Measurements from ENCODE around the gene NBDY.
"Not testable (repeated sequence)": the region's sequence is repeated elsewhere in the genome, so short reads cannot be mapped to it uniquely, and the experiment has no call there.

The NBDY gene

DNA sequence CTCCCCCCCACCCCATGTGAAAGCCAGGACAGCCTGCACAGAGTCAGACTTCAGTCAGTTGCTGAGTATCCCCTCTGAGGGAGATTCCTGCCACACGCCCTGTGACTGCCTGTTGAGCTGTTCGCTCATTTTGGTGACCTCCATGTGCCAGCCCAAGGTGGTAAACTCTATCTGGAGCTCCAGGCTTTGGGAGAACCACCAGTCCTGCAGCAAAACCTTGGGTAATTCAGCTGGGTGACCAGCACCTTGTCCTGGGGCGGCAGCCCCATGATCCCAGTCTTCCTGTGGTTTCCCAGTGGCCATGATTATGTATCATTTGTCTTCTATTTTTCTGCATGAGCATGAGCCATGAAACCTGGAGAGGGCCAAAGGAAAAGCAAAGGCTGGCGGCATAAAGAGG is 73.4 kb downstream of the NBDY start:
- Histone ChIP-seq H3K27ac (ENCODE audit: low read depth in 2 of 2, low read length in 2 of 2) (no peak overlapping the region), H3K9me3 (ENCODE audit: control insufficient read depth in 2 of 2, low read length in 2 of 2) (no peaks in the 10 kb centered on the region), H3K27me3 (ENCODE audit: control insufficient read depth in 2 of 2, insufficient read depth in 2 of 2, low read length in 2 of 2) (no peaks in the 10 kb centered on the region), H3K4me1 (ENCODE audit: control insufficient read depth in 2 of 2, insufficient read depth in 2 of 2, low read length in 2 of 2) (peaks cover 0 to 2% of the 10 kb centered on the region in 2 donors), H3K36me3 (ENCODE audit: control insufficient read depth in 2 of 2, insufficient read depth in 2 of 2, low read length in 2 of 2) (no peaks in the 10 kb centered on the region), H3K4me3 (ENCODE audit: low read length in 2 of 2) (peak overlapping the region; percentile 48 to 74), H3K9ac (ENCODE audit: low read depth in 1 of 2, low read length in 2 of 2) (no peak overlapping the region)

DNA sequence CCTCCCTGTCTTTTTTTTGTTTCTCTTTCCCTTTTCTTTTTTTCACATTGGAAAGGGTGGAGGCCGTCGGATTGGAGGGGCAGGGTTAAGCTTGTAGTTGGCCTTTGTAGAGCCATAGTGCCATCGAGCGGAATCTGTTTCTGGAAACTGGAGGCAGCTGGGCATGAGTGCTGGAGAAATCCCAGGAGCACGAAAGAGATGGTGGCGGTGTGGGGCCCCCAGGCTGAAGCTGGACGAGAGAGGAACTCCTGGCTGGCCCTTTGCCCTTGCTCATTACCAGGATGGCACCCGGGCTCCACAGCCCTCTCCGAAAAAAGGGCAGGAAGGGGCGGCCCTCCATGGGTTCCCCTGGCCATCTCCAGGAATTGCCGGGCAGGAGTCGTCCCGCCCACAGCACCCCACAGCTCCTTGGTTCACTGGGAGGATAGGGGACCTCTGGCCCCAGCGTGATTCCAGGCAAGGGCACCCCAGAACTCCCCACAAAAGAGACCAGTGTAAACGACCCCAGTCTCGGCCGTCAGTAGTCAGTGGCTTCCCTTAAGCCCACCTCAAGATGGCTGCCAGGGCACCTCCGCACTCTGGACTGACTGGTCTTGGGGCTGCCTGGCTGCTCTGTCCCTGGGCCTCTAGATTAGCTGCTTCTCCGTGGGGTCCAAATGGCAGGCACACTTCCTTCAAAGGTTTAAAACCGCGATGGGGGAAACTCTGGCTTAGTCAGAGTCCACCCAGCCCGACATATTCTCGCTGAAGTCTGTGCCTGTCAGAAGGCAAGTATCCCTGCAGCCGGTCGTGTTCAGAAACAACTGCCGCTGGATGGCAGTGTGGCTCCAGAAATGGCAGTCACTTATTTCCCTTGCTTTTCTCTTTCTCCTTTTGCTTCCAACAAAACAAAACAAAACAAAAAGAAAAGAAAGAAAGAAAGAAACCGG is 74.1 kb downstream of the NBDY start:
- H3K9ac ChIP-seq (ENCODE audit: low read depth in 1 of 2, low read length in 2 of 2): peak overlapping the region; percentile 9 to 47
- H3K4me1 ChIP-seq (ENCODE audit: control insufficient read depth in 2 of 2, insufficient read depth in 2 of 2, low read length in 2 of 2): peaks cover 0 to 2% of the 10 kb centered on the region in 2 donors
- H3K9me3 ChIP-seq (ENCODE audit: control insufficient read depth in 2 of 2, low read length in 2 of 2): no peaks in the 10 kb centered on the region
- H3K36me3 ChIP-seq (ENCODE audit: control insufficient read depth in 2 of 2, insufficient read depth in 2 of 2, low read length in 2 of 2): no peaks in the 10 kb centered on the region
- peak overlapping the region; percentile 48 to 74 for H3K4me3 ChIP-seq (ENCODE audit: low read length in 2 of 2)
- H3K27ac ChIP-seq (ENCODE audit: low read depth in 2 of 2, low read length in 2 of 2): peak overlapping the region; percentile 15 to 61
- no peaks in the 10 kb centered on the region for H3K27me3 ChIP-seq (ENCODE audit: control insufficient read depth in 2 of 2, insufficient read depth in 2 of 2, low read length in 2 of 2)

DNA sequence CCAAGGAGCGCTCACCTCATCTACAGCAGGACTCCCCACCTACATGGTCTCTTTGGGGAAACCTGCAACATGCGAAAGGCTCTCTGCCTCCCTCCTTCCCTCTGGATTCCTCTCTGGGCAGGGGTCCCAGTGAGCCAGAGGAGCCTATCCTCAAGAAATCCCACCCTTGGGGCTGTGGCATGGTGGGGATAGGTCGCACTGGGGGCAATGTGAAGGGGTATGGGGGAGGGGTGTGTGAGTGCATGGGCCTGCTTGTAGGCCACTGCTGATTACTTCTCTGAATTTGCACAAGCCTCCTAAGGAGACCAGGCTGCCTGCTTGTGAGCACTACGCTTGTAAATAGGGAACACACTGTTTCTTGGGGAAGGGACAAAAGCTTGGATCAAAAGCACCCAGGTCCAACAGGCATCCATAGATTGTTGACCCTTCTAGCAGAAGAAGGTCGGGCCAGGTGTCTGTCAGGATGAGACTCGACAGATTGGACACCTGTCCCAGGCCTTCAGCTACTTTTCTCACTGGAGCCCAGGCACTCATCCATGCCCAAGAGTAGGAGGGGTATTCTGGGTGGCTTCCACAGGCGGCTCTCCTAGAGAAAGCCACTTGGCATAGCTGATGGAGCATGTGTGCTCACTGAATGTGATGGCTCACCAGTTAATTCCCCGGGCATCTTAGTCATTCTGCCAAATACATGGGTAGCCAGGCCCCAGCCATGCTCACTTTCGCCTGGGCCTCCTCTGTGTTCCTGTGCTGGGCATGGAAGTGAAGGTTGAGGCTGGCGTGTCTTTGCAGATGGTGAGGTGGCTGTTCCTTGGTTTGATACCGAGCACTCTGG is 75.0 kb downstream of the NBDY start:
- Histone ChIP-seq H3K9me3 (ENCODE audit: control insufficient read depth in 2 of 2, low read length in 2 of 2) (no peaks in the 10 kb centered on the region), H3K4me1 (ENCODE audit: control insufficient read depth in 2 of 2, insufficient read depth in 2 of 2, low read length in 2 of 2) (peaks cover 0 to 2% of the 10 kb centered on the region in 2 donors), H3K27me3 (ENCODE audit: control insufficient read depth in 2 of 2, insufficient read depth in 2 of 2, low read length in 2 of 2) (no peaks in the 10 kb centered on the region), H3K9ac (ENCODE audit: low read depth in 1 of 2, low read length in 2 of 2) (no peak overlapping the region), H3K36me3 (ENCODE audit: control insufficient read depth in 2 of 2, insufficient read depth in 2 of 2, low read length in 2 of 2) (no peaks in the 10 kb centered on the region), H3K4me3 (ENCODE audit: low read length in 2 of 2) (peak overlapping the region in 1 of 2 donors; percentile 74), H3K27ac (ENCODE audit: low read depth in 2 of 2, low read length in 2 of 2) (no peak overlapping the region)

DNA sequence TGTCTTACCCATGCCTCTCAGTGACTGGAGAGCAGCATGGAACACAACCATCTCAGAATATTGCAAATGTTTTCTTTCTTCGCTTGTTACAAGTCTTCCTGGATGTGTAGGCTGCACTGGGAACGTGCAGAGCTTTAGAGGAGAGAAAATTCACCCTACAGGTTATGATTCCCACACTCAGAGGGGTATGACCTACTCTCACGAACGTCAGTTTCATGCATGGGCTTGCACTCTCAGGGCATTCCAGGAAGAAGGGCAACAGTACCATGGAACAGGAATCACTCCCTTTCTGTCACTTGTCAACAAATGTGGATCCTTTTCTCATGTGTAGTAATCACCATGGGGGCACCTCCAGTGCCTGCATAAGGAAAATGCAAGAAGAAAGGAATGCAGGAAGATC is 75.8 kb downstream of the NBDY start:
- no peak overlapping the region for H3K9ac ChIP-seq (ENCODE audit: low read depth in 1 of 2, low read length in 2 of 2)
- peaks cover 0 to 2% of the 10 kb centered on the region in 2 donors for H3K4me1 ChIP-seq (ENCODE audit: control insufficient read depth in 2 of 2, insufficient read depth in 2 of 2, low read length in 2 of 2)
- H3K36me3 ChIP-seq (ENCODE audit: control insufficient read depth in 2 of 2, insufficient read depth in 2 of 2, low read length in 2 of 2): no peaks in the 10 kb centered on the region
- no peak overlapping the region for H3K27ac ChIP-seq (ENCODE audit: low read depth in 2 of 2, low read length in 2 of 2)
- no peak overlapping the region for H3K4me3 ChIP-seq (ENCODE audit: low read length in 2 of 2)
- no peaks in the 10 kb centered on the region for H3K9me3 ChIP-seq (ENCODE audit: control insufficient read depth in 2 of 2, low read length in 2 of 2)
- no peaks in the 10 kb centered on the region for H3K27me3 ChIP-seq (ENCODE audit: control insufficient read depth in 2 of 2, insufficient read depth in 2 of 2, low read length in 2 of 2)

DNA sequence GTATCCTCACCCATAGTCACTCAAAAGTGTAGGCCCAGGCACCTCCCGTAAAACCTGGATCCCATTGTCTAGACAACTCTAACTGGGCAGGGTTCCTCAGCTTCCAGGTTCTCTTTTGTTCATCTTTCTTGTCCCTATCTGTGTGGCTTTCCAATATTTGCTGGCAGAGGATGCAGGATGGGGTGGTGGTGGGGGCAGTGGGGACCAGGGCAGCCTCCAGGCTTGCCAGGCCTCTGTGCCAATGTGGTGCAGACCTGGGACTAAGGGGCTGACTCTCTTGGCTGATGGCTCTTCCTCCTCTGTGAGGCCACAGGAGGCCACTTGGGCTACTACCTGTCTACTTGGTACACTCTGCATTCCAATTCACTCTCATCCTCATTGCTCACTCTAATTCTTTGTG is 76.4 kb downstream of the NBDY start:
- Histone ChIP-seq H3K27me3 (ENCODE audit: control insufficient read depth in 2 of 2, insufficient read depth in 2 of 2, low read length in 2 of 2) (no peaks in the 10 kb centered on the region), H3K36me3 (ENCODE audit: control insufficient read depth in 2 of 2, insufficient read depth in 2 of 2, low read length in 2 of 2) (no peaks in the 10 kb centered on the region), H3K9ac (ENCODE audit: low read depth in 1 of 2, low read length in 2 of 2) (no peak overlapping the region)

DNA sequence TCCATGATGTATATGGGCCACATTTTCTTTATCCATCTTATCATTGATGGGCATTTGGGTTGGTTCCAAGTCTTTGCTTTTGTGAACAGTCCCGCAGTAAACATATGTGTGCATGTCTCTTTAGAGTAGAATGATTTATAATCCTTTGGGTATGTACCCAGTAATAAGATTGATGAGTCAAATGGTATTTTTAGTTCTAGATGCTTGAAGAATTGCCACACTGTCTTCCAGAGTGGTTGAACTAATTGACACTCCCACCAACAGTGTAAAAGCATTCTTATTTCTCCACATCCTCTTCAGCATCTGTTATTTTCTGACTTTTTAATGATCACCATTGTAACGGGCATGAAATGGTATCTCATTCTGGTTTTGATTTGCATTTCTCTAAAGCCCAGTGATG is 77.1 kb downstream of the NBDY start:
- not testable (repeated sequence) for H3K4me1 ChIP-seq (ENCODE audit: control insufficient read depth in 2 of 2, insufficient read depth in 2 of 2, low read length in 2 of 2); H3K4me3 ChIP-seq (ENCODE audit: low read length in 2 of 2); H3K9ac ChIP-seq (ENCODE audit: low read depth in 1 of 2, low read length in 2 of 2); H3K9me3 ChIP-seq (ENCODE audit: control insufficient read depth in 2 of 2, low read length in 2 of 2); H3K27me3 ChIP-seq (ENCODE audit: control insufficient read depth in 2 of 2, insufficient read depth in 2 of 2, low read length in 2 of 2); H3K36me3 ChIP-seq (ENCODE audit: control insufficient read depth in 2 of 2, insufficient read depth in 2 of 2, low read length in 2 of 2); H3K27ac ChIP-seq (ENCODE audit: low read depth in 2 of 2, low read length in 2 of 2)

More for the DNA sequence above, 76.4 kb downstream of the NBDY start:
- peaks cover 0 to 2% of the 10 kb centered on the region in 2 donors for H3K4me1 ChIP-seq (ENCODE audit: control insufficient read depth in 2 of 2, insufficient read depth in 2 of 2, low read length in 2 of 2)
- no peaks in the 10 kb centered on the region for H3K9me3 ChIP-seq (ENCODE audit: control insufficient read depth in 2 of 2, low read length in 2 of 2)
- no peak overlapping the region for H3K4me3 ChIP-seq (ENCODE audit: low read length in 2 of 2)
- H3K27ac ChIP-seq (ENCODE audit: low read depth in 2 of 2, low read length in 2 of 2): no peak overlapping the region

DNA sequence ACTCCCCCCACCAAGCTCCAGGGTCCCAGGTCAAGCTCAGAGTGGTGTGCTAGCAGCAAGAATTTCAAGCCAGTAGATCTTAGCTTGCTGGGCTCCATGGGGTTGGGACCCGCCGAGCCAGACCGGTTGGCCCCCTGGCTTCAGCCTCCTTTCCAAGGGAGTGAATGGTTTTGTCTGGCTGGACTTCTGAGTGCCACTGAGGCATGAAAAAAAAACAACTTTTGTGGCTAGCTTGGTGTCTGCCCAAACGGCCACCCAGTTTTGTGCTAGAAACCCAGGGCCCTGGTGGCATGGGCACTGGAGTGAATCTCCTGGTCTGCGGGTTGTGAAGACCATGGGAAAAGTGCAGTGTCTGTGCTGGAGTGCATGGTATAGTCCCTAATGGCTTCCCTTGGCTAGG is 82.6 kb downstream of the NBDY start:
- H3K4me1 ChIP-seq (ENCODE audit: control insufficient read depth in 2 of 2, insufficient read depth in 2 of 2, low read length in 2 of 2): no peaks in the 10 kb centered on the region
- H3K4me3 ChIP-seq (ENCODE audit: low read length in 2 of 2): no peak overlapping the region
- H3K36me3 ChIP-seq (ENCODE audit: control insufficient read depth in 2 of 2, insufficient read depth in 2 of 2, low read length in 2 of 2): no peaks in the 10 kb centered on the region
- peaks cover 0 to 3% of the 10 kb centered on the region in 2 donors for H3K27me3 ChIP-seq (ENCODE audit: control insufficient read depth in 2 of 2, insufficient read depth in 2 of 2, low read length in 2 of 2)
- H3K9me3 ChIP-seq (ENCODE audit: control insufficient read depth in 2 of 2, low read length in 2 of 2): no peaks in the 10 kb centered on the region
- no peak overlapping the region for H3K9ac ChIP-seq (ENCODE audit: low read depth in 1 of 2, low read length in 2 of 2)
- no peak overlapping the region for H3K27ac ChIP-seq (ENCODE audit: low read depth in 2 of 2, low read length in 2 of 2)

DNA sequence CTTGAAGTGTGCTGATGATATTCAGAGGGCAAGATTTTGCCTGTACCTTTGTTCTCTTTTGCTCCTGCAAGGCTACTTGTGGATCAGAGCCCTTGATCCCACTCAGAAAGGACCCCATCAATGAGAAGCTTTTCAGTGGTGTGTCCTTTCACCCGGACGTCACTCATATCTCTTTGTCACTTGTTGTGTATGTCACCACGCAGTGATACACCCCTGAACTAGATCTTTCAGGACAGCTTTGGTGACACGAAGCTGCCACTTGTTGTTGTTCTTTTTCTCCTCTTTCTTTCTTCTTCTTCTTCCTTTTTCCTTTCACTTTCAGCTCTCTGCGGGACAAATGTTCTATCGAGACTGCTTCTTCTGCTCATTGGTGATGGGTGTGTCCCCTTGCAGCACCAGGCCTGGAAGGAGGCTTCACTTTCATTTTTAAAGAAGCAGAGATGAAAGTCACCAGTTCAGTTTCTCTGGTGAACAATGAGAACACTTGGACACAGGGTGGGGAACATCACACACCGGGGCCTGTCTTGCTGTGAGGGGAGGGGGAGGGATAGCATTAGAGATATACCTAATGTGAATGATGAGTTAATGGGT is 83.6 kb downstream of the NBDY start:
- H3K9ac ChIP-seq (ENCODE audit: low read depth in 1 of 2, low read length in 2 of 2): peak overlapping the region in 1 of 2 donors; percentile 44
- peak overlapping the region; percentile 14 to 26 for H3K27ac ChIP-seq (ENCODE audit: low read depth in 2 of 2, low read length in 2 of 2)
- no peaks in the 10 kb centered on the region for H3K36me3 ChIP-seq (ENCODE audit: control insufficient read depth in 2 of 2, insufficient read depth in 2 of 2, low read length in 2 of 2)

DNA sequence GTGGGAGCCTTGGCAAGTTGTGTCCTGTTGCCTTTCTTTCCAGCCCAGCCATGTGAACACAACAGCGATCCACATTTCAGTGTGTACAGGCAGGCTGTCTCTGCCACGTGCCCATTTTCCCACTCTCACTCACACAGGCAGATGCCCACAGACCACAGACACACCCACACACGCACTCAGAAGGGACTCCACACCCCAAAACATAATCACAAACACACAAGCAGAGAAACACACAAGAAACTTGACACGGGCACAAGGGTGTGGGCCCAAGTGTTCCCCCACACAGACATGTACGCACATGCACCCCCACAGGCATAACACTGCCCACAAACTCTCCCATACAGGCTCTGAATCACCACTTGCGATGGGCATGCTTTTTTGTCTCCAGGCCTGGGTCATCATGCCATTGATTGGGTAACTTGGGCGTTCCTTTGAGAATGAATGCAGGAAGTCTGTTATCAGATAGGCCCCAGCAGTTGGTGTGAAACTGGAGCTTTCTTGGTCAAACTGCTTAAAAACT is 84.3 kb downstream of the NBDY start:
- no peaks in the 10 kb centered on the region for H3K9me3 ChIP-seq (ENCODE audit: control insufficient read depth in 2 of 2, low read length in 2 of 2)
- peak overlapping the region in 1 of 2 donors; percentile 14 for H3K27ac ChIP-seq (ENCODE audit: low read depth in 2 of 2, low read length in 2 of 2)
- H3K36me3 ChIP-seq (ENCODE audit: control insufficient read depth in 2 of 2, insufficient read depth in 2 of 2, low read length in 2 of 2): no peaks in the 10 kb centered on the region
- no peak overlapping the region for H3K9ac ChIP-seq (ENCODE audit: low read depth in 1 of 2, low read length in 2 of 2)
- no peaks in the 10 kb centered on the region for H3K4me1 ChIP-seq (ENCODE audit: control insufficient read depth in 2 of 2, insufficient read depth in 2 of 2, low read length in 2 of 2)
- no peak overlapping the region for H3K4me3 ChIP-seq (ENCODE audit: low read length in 2 of 2)
- peaks cover 0 to 3% of the 10 kb centered on the region in 2 donors for H3K27me3 ChIP-seq (ENCODE audit: control insufficient read depth in 2 of 2, insufficient read depth in 2 of 2, low read length in 2 of 2)

More for the DNA sequence above, 83.6 kb downstream of the NBDY start:
- no peaks in the 10 kb centered on the region for H3K4me1 ChIP-seq (ENCODE audit: control insufficient read depth in 2 of 2, insufficient read depth in 2 of 2, low read length in 2 of 2)
- no peaks in the 10 kb centered on the region for H3K9me3 ChIP-seq (ENCODE audit: control insufficient read depth in 2 of 2, low read length in 2 of 2)
- H3K4me3 ChIP-seq (ENCODE audit: low read length in 2 of 2): peak overlapping the region; percentile 5 to 68
- H3K27me3 ChIP-seq (ENCODE audit: control insufficient read depth in 2 of 2, insufficient read depth in 2 of 2, low read length in 2 of 2): peaks cover 0 to 3% of the 10 kb centered on the region in 2 donors
